A673 (cell line): ENCODE data around the gene KRTAP10-7.

Source experiments
- CTCF ChIP-seq: fragments of 300-800, 200-600 bp; sonication (generic); conservative IDR thresholded peaks from 2 replicates; pipeline ENCODE4 v1.5.1; 2017; ENCODE audit warnings: low read depth, mild to moderate bottlenecking, antibody characterized with exemption, low read length, moderate library complexity, mixed read lengths
- EZH2 ChIP-seq: fragments of 200-600 bp; sonication (generic); IDR thresholded peaks from 2 replicates; pipeline ENCODE4 v1.6.1; 2017; ENCODE audit warnings: borderline replicate concordance, low read depth, mild to moderate bottlenecking, mixed read lengths, antibody characterized with exemption, low read length; ENCODE audit not compliant: poor library complexity, severe bottlenecking

DNA sequence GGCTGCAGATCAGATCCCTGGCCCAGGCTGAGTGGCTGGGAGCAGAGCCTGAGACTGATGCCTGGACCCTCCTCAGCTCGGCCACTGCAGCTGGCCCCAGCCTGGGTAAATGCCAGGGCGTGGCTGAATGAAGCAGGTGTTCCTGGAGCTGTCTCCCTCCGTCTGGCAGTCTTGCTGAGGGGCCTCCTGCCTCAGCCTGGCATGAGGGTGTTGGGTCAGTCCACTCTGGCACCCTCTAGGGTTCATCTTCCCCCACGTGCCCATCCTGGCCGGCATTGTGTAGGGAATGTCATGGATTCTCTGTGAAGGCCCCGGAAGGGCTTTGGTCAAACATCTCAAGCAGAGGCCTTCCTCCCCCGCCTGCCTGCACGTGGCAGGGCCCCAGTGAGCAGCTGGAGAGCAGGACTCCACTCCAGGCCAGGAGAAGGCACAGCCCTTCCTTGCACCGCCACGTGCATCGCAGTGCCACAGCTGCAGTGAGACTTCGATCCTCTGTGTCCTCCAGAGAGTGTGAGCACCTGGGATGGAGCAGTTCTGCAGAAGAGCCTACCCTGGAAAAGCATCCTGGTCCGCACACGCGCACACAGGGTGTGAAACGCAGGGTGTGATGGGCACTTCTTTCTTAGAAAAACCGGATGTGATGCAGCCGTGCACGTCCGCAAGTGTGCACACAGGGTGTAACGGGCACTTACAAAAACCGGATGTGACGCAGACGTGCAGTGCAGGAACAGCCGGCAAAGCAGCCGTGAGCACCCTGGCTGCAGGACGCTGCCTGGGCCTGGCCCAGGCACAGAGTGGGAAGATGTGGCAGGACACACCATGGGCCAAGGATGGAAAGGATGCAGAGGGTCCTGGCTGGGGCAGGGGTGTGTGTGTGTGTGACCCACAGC, 31.5 kb upstream of the KRTAP10-7 start:
- TF ChIP-seq CTCF (no peak), EZH2 (no peak)
